Endothelial cell of umbilical vein (primary cell): Measurements from ENCODE around the gene PRPF40B. TPM values are rescaled to one million over a fixed set of nuclear protein-coding genes. Genes with fewer than 3 reads are reported as not detected.

Experiments
- BruUV-seq: library from RNA; stranded (reverse); fragments of 400-500 nt; replicated peaks from 2 replicates; lab custom pipeline; 2021; lab: Mats Ljungman, UMichigan
- CTCF ChIA-PET: fragments of 300-600, 350-600 bp; sonication (Branson Sonifier 250); formaldehyde crosslinking; loops from one replicate; lab custom pipeline; 2021; ENCODE audit warnings: antibody characterized with exemption, inconsistent platforms; lab: Charles Lee
- POLR2A ChIA-PET: fragments of 300-600, 350-600 bp; sonication (Branson Sonifier 250); formaldehyde crosslinking; loops from one replicate; lab custom pipeline; 2021; ENCODE audit warnings: antibody characterized with exemption, inconsistent platforms; lab: Charles Lee
- DNase-seq: peaks from one replicate; pipeline ENCODE4 v3.0.0-alpha.2; 2011; ENCODE audit warnings: low read depth, low spot score
- FAIRE-seq: peaks from 2 replicates; lab custom pipeline; 2011; peaks lifted over from hg19 to GRCh38; lab: Jason Lieb, UNC
- H2AFZ ChIP-seq: 2 replicates; pipeline ENCODE4 v1.6.0; 2012; ENCODE audit warnings: low read depth, low read length, control low read depth, inconsistent platforms
- H3K27ac ChIP-seq: 2 replicates; pipeline ENCODE4 v1.5.1; 2011; ENCODE audit warnings: low read depth, mild to moderate bottlenecking, control low read depth, low read length, moderate library complexity; ENCODE audit not compliant: insufficient read depth
- H3K27me3 ChIP-seq, 2 experiments: 2 replicates each; pipeline versions ENCODE4 v1.6.0 to v1.6.1; 2011; ENCODE audit warnings: low read length in 2 of 2, mixed read lengths in 1 of 2; ENCODE audit not compliant: control insufficient read depth in 2 of 2, insufficient read depth in 2 of 2
- H3K36me3 ChIP-seq, 2 experiments: 2 replicates in 1 of 2; 3 replicates in 1 of 2; pipeline ENCODE4 v1.5.1; 2011; ENCODE audit warnings: low read length in 2 of 2, mild to moderate bottlenecking in 1 of 2, moderate library complexity in 1 of 2; ENCODE audit not compliant: control insufficient read depth in 2 of 2, insufficient read depth in 2 of 2; ENCODE audit errors: extremely low read depth in 1 of 2
- H3K4me1 ChIP-seq: 3 replicates; pipeline ENCODE4 v1.5.1; 2011; ENCODE audit warnings: mild to moderate bottlenecking, low read length; ENCODE audit not compliant: control insufficient read depth, insufficient read depth; ENCODE audit errors: extremely low read depth
- H3K4me2 ChIP-seq: 2 replicates; pipeline ENCODE4 v1.6.1; 2011; ENCODE audit warnings: low read length, control low read depth, mixed read lengths; ENCODE audit not compliant: insufficient read depth
- H3K4me3 ChIP-seq, 3 experiments: fragments of 200-600 bp in 1 of 3; sonication (generic), shearing (Covaris generic) in 1 of 3; replicated peaks in 1 of 3; 2 replicates each; pipeline ENCODE4 v1.5.1; 2011 to 2016; ENCODE audit warnings: control low read depth in 3 of 3, low read length in 3 of 3, mild to moderate bottlenecking in 2 of 3, inconsistent platforms in 1 of 3, low read depth in 1 of 3, moderate library complexity in 1 of 3; ENCODE audit not compliant: insufficient read depth in 1 of 3
- H3K79me2 ChIP-seq: 2 replicates; pipeline ENCODE4 v1.6.0; 2012; ENCODE audit warnings: low read length, inconsistent platforms; ENCODE audit not compliant: control insufficient read depth, insufficient read depth
- H3K9ac ChIP-seq: replicated peaks from 2 replicates; pipeline ENCODE3; 2011; ENCODE audit warnings: low read length, control low read depth; ENCODE audit not compliant: insufficient read depth; ENCODE audit errors: extremely low read depth
- H3K9me1 ChIP-seq: replicated peaks from 3 replicates; pipeline ENCODE4 v1.6.0; 2011; ENCODE audit warnings: mild to moderate bottlenecking, low read length; ENCODE audit not compliant: control insufficient read depth, insufficient read depth; ENCODE audit errors: extremely low read depth
- H3K9me3 ChIP-seq: replicated peaks from 2 replicates; pipeline ENCODE4 v1.5.1; 2012; ENCODE audit warnings: low read length, inconsistent platforms; ENCODE audit not compliant: control insufficient read depth, insufficient read depth
- H4K20me1 ChIP-seq: replicated peaks from 2 replicates; pipeline ENCODE3; 2011; ENCODE audit warnings: mild to moderate bottlenecking, low read length; ENCODE audit not compliant: control insufficient read depth, insufficient read depth; ENCODE audit errors: extremely low read depth
- MAX ChIP-seq: IDR thresholded peaks from 2 replicates; pipeline ENCODE4 v1.6.1; 2011; ENCODE audit not compliant: insufficient read depth, insufficient read length
- POLR2A ChIP-seq: IDR thresholded peaks from 2 replicates; pipeline ENCODE4 v1.6.1; 2012; ENCODE audit warnings: low read depth, mild to moderate bottlenecking, control low read depth, low read length
- POLR2AphosphoS5 ChIP-seq: IDR thresholded peaks from 2 replicates; pipeline ENCODE4 v1.6.1; 2012; ENCODE audit warnings: low read depth, mild to moderate bottlenecking, control low read depth, low read length, moderate library complexity; ENCODE audit not compliant: insufficient read depth
- dilution Hi-C: fragments of 300-500 bp; cut with MboI; formaldehyde crosslinking; loops from one replicate; pipeline ENCODE4 v1.15.0; 2019; ENCODE audit warnings: low sequenced_read_pairs; ENCODE audit not compliant: extremely low pct_ligation_motif_present
- intact Hi-C: fragments of 100-400 bp; cut with micrococcal nuclease; formaldehyde crosslinking; loops from one replicate; pipeline ENCODE4 v1.10.0; 2022
- polyA plus RNA-seq, 4 experiments: library from polyadenylated mRNA; depleted of rRNA in 3 of 4; stranded (reverse) in 3 of 4; unstranded in 1 of 4; fragments of >200 nt; gene quantifications; 2 replicates each; pipeline versions ENCODE4 v1.2.1 to v1.2.3, GENCODE V29; 2011 to 2012; ENCODE audit warnings: missing spikeins in 1 of 4
- total RNA-seq: library from RNA; stranded (reverse); gene quantifications from 2 replicates; pipeline ENCODE4 v1.2.3, GENCODE V29; 2021

PRPF40B gene
- total and polyA plus RNA-seq, 2 donors (not counting 3 experiments of a cell fraction or from before 2014, with no cell fraction given), result 5.4 to 9.9 TPM

- Histone ChIP-seq H3K9me3 (no peaks in the 10 kb centered on the region), H4K20me1 (no peaks in the 10 kb centered on the region), H3K4me2 (no peak overlapping the region), H3K4me3 (no peak overlapping the region), H3K36me3 (peaks cover 9 to 14% of the 10 kb centered on the region in 2 experiments), H3K9me1 (no peaks in the 10 kb centered on the region), H3K4me1 (peaks cover 48% of the 10 kb centered on the region), H3K27ac (peak overlapping the region; percentile 100), H3K79me2 (peaks cover 15% of the 10 kb centered on the region), H2AFZ (no peak overlapping the region), H3K27me3 (no peaks in the 10 kb centered on the region), H3K9ac (peak overlapping the region; percentile 65)
- dilution Hi-C loops, result no loop called here
- FAIRE-seq (no peak), DNase-seq (no peak)
- POLR2A ChIA-PET, result interaction anchor here (0.6 to 1.1 kb wide), 2 partner anchors 9 to 100 kb away, joined by 3 to 8 read pairs; no protein-coding TSS in a partner anchor
- no peak for TF ChIP-seq MAX
- CTCF ChIA-PET, result interaction anchor here (1.4 to 4.1 kb wide), 6 partner anchors 10 to 41 kb away, joined by 3 to 56 read pairs (median 22); partner anchors contain the start of gene FMNL3
- BruUV-seq, result TSS peak; percentile 25
- intact Hi-C loops, result no loop called here
These were observed 40.8 kb downstream of the PRPF40B start for GRCh38 chr12:49664167-49664566.

GRCh38 chr12:49664591-49665239 is 41.4 kb downstream of the PRPF40B start:
- Histone ChIP-seq H3K36me3 (peaks cover 9 to 11% of the 10 kb centered on the region in 2 experiments), H3K4me1 (peaks cover 48% of the 10 kb centered on the region), H3K4me3 (no peak overlapping the region), H3K9ac (peak overlapping the region; percentile 65), H4K20me1 (no peaks in the 10 kb centered on the region), H2AFZ (no peak overlapping the region), H3K4me2 (no peak overlapping the region), H3K9me3 (no peaks in the 10 kb centered on the region), H3K9me1 (no peaks in the 10 kb centered on the region), H3K27ac (peak overlapping the region; percentile 100), H3K27me3 (no peaks in the 10 kb centered on the region), H3K79me2 (peaks cover 20% of the 10 kb centered on the region)
- DNase-seq (peak; percentile 89), FAIRE-seq (peak; percentile 63)
- intact Hi-C loops (no loop called here), dilution Hi-C loops (no loop called here)
- ChIA-PET POLR2A (interaction anchor here (0.6 to 1.1 kb wide), 2 partner anchors 9 to 99 kb away, joined by 3 to 8 read pairs; no protein-coding TSS in a partner anchor), CTCF (interaction anchor here (0.8 to 4.1 kb wide), 8 partner anchors 9 to 41 kb away, joined by 3 to 56 read pairs (median 8); partner anchors contain the start of gene FMNL3)
- no TSS peak for BruUV-seq
- TF ChIP-seq POLR2AphosphoS5 (no peak), POLR2A (peak; percentile 28)
